ENCODE measurements around the gene STPG3.
A peak's percentile ranks its signal among the peaks of the same experiment; 100 is the strongest.
"Not testable (repeated sequence)": the region's sequence is repeated elsewhere in the genome, so short reads cannot be mapped to it uniquely, and the experiment has no call there.

STPG3 gene

DNA sequence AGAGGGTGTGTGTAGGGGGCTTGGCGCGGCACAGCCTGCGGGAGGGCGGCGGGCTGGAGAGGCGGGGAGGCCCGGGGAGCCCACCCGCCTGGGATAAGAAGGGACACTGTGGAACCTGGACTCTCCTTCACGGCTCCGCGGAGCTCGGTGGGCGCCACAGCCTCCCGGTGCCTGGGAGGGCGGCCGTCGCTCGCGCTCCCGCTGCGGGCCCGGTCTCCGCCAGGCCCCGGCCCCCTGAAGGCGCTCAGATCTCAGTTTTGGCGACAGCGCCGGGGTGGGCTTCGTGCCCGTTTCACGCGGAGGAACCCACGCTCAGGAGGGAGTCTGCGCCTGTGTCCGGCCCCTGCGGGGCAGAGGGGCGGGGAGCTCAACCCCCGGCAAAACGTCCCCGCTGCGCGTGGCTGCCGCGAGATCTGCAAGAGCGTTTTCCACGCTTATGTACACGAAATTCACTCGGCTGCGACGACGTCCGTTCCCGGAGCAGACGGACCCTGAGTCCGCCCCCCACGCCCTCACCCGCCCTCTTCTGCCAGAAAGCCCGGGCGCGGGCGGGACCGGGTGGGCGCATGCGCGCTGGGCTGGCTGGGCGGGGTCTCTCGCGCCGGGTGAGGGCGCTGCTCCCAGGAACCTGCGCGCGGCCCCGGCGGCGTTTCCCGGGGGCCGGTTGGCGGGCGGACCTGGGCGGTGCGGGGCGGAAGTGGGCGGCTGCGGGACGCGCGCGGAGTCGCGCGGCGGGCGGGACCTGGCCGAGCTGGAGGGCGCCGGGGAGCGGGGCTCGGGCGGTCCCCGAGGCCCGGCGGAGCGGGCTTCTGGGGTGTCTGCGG is 3.8 kb downstream of the STPG3 start, which contains the start of gene NELFB:
Gene NELFB, plus strand, starts transcription at position 704 of the 824 bp plus-strand sequence.
- H3K4me3 Mint-ChIP-seq: peak within 1 kb of the TSS; percentile 91
- DNase-seq (ENCODE audit: low spot score): peak; percentile 97
- H3K9me3 Mint-ChIP-seq: no peaks in the 10 kb centered on the region

DNA sequence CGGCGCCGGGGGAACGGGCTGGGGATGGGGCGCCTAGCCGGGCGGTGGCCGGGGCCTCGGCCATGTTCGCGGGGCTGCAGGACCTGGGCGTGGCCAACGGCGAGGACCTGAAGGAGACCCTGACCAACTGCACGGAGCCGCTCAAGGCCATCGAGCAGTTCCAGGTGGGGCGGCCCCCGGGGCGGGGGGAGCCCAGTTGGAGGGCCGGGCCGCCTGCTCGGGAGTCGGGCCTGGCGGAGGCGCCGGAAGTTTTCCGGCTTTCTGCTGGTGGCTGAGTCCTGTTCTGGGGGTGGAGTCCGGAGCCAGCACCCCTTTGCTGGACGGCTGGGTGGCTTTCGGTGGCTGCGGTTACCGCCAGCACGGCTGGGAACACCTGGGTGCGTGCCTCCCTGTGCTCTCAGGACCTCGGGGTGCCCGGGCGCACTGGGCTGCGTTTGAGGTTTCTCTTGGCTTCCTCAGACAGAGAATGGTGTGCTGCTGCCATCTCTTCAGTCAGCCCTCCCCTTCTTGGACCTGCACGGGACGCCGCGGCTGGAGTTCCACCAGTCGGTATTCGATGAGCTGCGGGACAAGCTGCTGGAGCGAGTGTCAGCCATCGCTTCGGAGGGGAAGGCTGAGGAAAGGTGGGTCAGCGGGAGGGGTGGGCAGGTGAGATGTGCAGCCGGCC is 4.5 kb downstream of the STPG3 start:
- Mint-ChIP-seq H3K4me3 (peak overlapping the region; percentile 91), H3K36me3 (ENCODE audit: low read depth) (peaks cover 13% of the 10 kb centered on the region), H3K9me3 (no peaks in the 10 kb centered on the region), H3K4me1 (ENCODE audit: low read depth) (peaks cover 4% of the 10 kb centered on the region), H3K27ac (peak overlapping the region; percentile 82), H3K27me3 (ENCODE audit: low read depth) (no peaks in the 10 kb centered on the region)
- no peak for DNase-seq (ENCODE audit: low spot score)

More for the DNA sequence above, 3.8 kb downstream of the STPG3 start, which contains the start of gene NELFB:
- Mint-ChIP-seq H3K36me3 (ENCODE audit: low read depth) (peaks cover 13% of the 10 kb centered on the region), H3K27ac (peak within 1 kb of the TSS; percentile 82), H3K27me3 (ENCODE audit: low read depth) (no peaks in the 10 kb centered on the region), H3K4me1 (ENCODE audit: low read depth) (peaks cover 4% of the 10 kb centered on the region)

DNA sequence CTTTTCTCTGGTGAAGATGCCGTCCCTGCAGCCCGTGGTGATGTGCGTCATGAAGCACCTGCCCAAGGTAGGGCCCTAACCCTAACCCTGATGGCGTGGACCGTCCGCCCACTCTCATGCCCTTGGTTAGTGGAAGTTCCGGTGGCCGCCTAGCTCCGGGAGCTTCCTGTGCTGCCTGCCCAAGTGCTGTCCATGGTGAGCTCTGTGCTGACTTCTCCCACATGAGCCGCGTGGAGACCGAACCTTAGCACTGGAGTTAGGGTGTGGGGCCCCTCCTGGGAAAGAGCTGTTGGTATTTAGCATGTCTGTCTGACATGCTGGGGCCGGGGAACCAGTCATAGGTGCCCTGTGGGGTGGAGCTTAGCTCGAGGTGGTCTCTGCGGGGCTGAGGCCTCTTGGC is 5.3 kb downstream of the STPG3 start:
- H3K4me3 Mint-ChIP-seq: peak overlapping the region; percentile 91
- no peak overlapping the region for H3K27ac Mint-ChIP-seq
- no peaks in the 10 kb centered on the region for H3K27me3 Mint-ChIP-seq (ENCODE audit: low read depth)
- H3K36me3 Mint-ChIP-seq (ENCODE audit: low read depth): peaks cover 13% of the 10 kb centered on the region
- H3K9me3 Mint-ChIP-seq: no peaks in the 10 kb centered on the region
- H3K4me1 Mint-ChIP-seq (ENCODE audit: low read depth): peaks cover 4% of the 10 kb centered on the region
- DNase-seq (ENCODE audit: low spot score): no peak

DNA sequence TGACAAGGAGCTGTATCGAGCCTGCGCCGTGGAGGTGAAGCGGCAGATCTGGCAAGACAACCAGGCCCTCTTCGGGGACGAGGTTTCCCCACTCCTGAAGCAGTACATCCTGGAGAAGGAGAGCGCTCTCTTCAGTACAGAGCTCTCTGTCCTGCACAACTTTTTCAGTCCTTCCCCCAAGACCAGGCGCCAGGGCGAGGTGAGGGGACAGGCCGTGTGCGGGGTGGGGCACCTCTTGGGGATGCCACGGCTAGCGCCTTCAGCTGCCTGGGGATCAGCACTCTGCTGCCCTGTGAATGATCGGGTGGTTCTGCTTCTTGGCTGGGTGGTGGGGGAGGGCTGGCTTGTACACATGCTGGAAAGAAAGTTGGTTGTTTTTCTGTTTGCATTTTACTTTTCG is 5.8 kb downstream of the STPG3 start:
- no peak overlapping the region for H3K27ac Mint-ChIP-seq
- no peaks in the 10 kb centered on the region for H3K27me3 Mint-ChIP-seq (ENCODE audit: low read depth)
- peaks cover 17% of the 10 kb centered on the region for H3K36me3 Mint-ChIP-seq (ENCODE audit: low read depth)
- H3K4me1 Mint-ChIP-seq (ENCODE audit: low read depth): peaks cover 4% of the 10 kb centered on the region
- peak overlapping the region; percentile 91 for H3K4me3 Mint-ChIP-seq
- H3K9me3 Mint-ChIP-seq: no peaks in the 10 kb centered on the region
- DNase-seq (ENCODE audit: low spot score): no peak

DNA sequence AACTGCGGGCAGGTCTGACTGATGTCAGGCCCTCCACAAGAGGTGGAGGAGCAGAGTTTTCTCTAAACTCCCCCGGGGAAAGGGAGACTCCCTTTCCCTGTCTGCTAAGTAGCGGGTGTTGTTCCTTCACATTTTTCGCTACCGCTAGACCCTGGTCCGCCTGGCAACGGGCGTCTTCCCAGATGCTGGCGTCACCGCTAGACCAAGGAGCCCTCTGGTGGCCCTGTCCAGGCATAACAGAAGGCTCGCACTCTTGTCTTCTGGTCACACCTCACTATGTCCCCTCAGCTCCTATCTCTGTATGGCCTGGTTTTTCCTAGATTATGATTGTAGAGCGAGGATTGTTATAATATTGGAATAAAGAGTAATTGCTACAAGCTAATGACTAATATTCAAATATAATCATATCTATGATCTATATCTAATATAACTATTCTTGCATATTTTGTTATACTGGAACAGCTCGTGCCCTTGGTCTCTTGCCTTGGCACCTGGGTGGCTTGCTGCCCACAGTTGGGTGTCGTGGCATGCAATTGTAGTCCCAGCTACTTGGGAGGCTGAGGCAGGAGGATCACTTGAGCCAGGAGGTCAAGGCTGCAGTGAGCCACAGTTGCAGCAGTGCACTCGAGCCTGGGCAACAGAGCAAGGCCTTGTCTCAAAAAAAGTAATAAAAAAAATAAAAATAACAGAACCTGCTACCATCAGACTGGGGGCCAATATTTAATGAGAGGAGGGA is 11.3 kb downstream of the STPG3 start:
- not testable (repeated sequence) for H3K4me3 Mint-ChIP-seq; H3K9me3 Mint-ChIP-seq; H3K27me3 Mint-ChIP-seq (ENCODE audit: low read depth); H3K27ac Mint-ChIP-seq; H3K4me1 Mint-ChIP-seq (ENCODE audit: low read depth); DNase-seq (ENCODE audit: low spot score)
- H3K36me3 Mint-ChIP-seq (ENCODE audit: low read depth): peaks cover 20% of the 10 kb centered on the region

DNA sequence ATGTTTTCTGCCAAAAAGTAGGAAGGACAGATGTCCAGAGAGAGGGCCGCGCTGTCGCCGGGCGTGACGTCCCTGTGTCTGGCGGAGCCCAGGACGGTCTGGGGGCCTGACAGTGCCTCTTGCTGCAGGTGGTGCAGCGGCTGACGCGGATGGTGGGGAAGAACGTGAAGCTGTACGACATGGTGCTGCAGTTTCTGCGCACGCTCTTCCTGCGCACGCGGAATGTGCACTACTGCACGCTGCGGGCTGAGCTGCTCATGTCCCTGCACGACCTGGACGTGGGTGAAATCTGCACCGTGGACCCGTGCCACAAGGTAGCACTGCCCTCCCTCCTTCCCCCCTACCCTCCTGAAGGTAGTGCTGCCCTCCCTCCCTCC is 11.8 kb downstream of the STPG3 start:
- H3K4me3 Mint-ChIP-seq: no peak overlapping the region
- H3K27me3 Mint-ChIP-seq (ENCODE audit: low read depth): no peaks in the 10 kb centered on the region
- DNase-seq (ENCODE audit: low spot score): no peak
- H3K27ac Mint-ChIP-seq: no peak overlapping the region
- peaks cover 20% of the 10 kb centered on the region for H3K36me3 Mint-ChIP-seq (ENCODE audit: low read depth)
- no peaks in the 10 kb centered on the region for H3K9me3 Mint-ChIP-seq
- H3K4me1 Mint-ChIP-seq (ENCODE audit: low read depth): no peaks in the 10 kb centered on the region

DNA sequence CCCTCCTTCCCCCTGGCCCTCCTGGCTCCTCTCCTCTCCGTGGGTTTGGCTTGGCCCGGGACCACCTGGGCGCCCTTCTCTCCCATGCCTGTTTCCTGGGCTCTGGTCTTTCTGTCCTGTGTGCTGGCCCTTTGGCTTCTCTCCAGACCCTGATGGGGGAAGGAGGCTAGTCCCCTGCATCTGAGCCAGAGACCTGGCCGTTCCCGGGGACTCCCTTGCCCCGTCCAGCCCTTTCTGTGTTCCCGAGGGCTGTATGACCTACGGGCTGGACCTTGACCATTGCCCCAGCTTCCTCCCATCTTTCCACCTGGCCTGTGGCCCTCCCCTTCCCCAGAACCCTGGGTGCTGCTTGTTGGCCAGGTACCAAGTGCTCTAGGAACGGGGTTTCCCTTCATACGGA is 12.4 kb downstream of the STPG3 start:
- Mint-ChIP-seq H3K4me3 (no peak overlapping the region), H3K36me3 (ENCODE audit: low read depth) (peaks cover 21% of the 10 kb centered on the region), H3K4me1 (ENCODE audit: low read depth) (peaks cover under 1% of the 10 kb centered on the region), H3K27ac (no peak overlapping the region), H3K27me3 (ENCODE audit: low read depth) (no peaks in the 10 kb centered on the region), H3K9me3 (no peaks in the 10 kb centered on the region)
- DNase-seq (ENCODE audit: low spot score): no peak

DNA sequence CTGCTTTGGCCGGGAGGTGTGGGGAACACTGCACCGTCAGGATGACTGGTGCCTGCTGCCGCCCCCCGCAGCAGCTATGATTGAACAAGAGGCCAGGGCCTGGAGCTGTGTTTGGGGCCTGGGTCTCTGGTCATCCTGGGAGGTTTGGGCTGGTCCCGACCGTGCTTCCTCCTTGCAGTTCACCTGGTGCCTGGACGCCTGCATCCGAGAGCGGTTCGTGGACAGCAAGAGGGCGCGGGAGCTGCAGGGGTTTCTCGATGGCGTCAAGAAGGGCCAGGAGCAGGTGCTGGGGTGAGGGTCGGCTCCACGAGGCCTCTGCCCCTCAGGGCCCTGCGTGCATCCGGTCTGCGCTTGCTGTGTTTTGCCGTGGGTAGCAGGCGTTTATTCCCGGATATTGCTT is 13.0 kb downstream of the STPG3 start:
- Mint-ChIP-seq H3K27ac (no peak overlapping the region), H3K4me3 (no peak overlapping the region), H3K27me3 (ENCODE audit: low read depth) (no peaks in the 10 kb centered on the region), H3K4me1 (ENCODE audit: low read depth) (peaks cover 2% of the 10 kb centered on the region), H3K36me3 (ENCODE audit: low read depth) (peaks cover 23% of the 10 kb centered on the region), H3K9me3 (no peaks in the 10 kb centered on the region)
- DNase-seq (ENCODE audit: low spot score): no peak

DNA sequence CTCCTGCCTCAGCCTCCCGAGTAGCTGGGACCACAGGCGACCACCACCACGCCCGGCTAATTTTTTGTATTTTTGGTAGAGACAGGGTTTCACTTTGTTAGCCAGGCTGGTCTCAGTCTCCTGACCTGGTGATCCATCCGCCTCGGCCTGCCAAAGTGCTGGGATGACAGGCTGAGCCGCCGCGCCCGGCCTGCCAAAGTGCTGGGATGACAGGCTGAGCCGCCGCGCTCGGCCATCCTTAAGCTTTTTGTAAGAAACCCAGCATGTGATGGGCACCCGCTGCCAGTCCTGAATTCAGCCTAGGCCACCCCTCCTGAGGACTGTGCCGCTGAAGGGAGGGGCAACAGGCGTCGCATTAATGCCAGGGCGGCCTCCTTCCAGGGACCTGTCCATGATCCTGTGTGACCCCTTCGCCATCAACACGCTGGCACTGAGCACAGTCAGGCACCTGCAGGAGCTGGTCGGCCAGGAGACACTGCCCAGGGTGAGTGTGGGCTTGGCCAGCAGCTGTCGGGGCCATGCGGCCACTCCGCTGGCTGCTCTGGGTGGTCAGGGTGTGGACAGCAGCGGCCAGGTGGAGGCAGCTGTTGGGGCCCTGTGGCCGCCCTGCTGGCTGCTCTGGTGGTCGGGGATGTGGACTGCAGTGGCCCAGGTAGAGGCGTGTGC is 14.5 kb downstream of the STPG3 start:
- Mint-ChIP-seq H3K27ac (no peak overlapping the region), H3K27me3 (ENCODE audit: low read depth) (no peaks in the 10 kb centered on the region), H3K9me3 (no peaks in the 10 kb centered on the region), H3K4me3 (no peak overlapping the region), H3K36me3 (ENCODE audit: low read depth) (peaks cover 27% of the 10 kb centered on the region), H3K4me1 (ENCODE audit: low read depth) (peaks cover 2% of the 10 kb centered on the region)
- DNase-seq (ENCODE audit: low spot score): no peak

DNA sequence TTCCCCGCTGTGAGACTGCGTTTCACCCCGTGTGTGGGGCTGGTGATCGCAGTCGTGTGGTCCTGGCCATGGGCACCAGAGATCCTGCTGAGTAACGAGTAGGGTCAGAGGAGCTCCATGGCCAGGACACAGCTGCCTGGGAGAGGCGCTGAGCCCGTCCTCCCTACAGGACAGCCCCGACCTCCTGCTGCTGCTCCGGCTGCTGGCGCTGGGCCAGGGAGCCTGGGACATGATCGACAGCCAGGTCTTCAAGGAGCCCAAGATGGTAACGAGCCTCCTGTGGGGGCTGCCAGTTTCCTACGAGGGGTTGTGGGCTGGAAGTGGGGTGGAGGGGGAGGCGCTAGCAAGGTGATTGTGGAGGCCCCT is 15.1 kb downstream of the STPG3 start:
- Mint-ChIP-seq H3K9me3 (no peaks in the 10 kb centered on the region), H3K4me3 (no peak overlapping the region), H3K36me3 (ENCODE audit: low read depth) (peaks cover 27% of the 10 kb centered on the region), H3K27me3 (ENCODE audit: low read depth) (no peaks in the 10 kb centered on the region), H3K4me1 (ENCODE audit: low read depth) (peaks cover 3% of the 10 kb centered on the region), H3K27ac (no peak overlapping the region)
- no peak for DNase-seq (ENCODE audit: low spot score)

DNA sequence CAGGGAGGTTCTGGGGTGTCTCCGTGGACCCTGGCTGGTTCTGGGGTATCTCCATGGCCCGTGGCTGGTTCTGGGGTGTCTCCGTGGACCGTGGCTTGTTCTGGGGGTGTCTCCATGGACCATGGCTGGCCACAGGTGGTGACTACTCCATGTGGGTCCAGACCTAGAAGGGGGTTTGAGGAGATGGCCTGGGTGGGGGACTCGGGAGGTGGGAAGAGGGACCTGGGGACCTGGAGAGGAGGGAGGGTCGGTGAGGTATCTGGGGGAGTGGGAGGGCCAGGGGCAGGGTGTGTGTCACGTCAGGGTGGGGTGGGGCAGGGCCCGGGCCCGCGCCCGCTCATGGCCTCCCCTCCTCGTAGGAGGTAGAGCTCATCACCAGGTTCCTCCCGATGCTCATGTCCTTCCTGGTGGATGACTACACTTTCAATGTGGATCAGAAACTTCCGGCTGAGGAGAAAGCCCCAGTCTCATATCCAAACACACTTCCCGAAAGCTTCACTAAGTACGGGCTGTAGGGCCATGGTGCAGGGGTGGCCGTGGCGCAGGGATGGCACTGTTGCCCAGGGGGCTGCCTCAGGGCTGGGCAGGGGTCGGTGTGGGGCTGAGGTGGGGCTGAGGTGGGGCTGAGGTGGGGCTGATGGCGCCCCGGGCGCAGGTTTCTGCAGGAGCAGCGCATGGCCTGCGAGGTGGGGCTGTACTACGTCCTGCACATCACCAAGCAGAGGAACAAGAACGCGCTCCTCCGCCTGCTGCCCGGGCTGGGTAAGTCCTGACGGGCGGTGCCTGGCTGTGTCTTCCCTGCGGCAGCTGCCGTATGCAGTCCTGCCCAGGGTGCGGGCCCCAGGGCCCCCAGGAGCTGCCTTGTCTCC is 15.7 kb downstream of the STPG3 start:
- peaks cover 6% of the 10 kb centered on the region for H3K4me1 Mint-ChIP-seq (ENCODE audit: low read depth)
- no peak for DNase-seq (ENCODE audit: low spot score)
- no peak overlapping the region for H3K27ac Mint-ChIP-seq
- peaks cover 23% of the 10 kb centered on the region for H3K36me3 Mint-ChIP-seq (ENCODE audit: low read depth)
- no peaks in the 10 kb centered on the region for H3K9me3 Mint-ChIP-seq
- H3K4me3 Mint-ChIP-seq: no peak overlapping the region
- no peaks in the 10 kb centered on the region for H3K27me3 Mint-ChIP-seq (ENCODE audit: low read depth)

DNA sequence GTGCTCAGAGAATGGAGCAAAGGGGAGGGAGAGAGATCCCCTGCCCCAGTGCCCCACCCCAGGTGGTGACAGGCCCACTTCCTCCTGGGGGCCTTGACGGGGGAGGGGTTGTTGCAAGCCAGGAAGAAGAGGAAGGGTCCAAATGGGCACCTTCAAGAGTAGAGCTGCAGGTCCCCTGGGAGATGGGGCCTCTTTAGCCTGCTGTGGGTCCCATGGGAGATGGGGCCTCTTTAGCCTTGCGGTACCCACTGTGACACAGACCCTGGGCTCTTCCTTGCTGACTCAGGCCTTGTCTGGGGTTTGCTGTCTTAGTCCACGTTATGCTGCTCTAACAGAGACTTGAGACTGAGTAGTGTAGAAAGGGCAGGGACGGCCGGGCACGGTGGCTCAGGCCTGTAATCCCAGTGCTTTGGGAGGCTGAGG is 16.9 kb downstream of the STPG3 start:
- Mint-ChIP-seq H3K9me3 (no peaks in the 10 kb centered on the region), H3K4me1 (ENCODE audit: low read depth) (peaks cover 6% of the 10 kb centered on the region), H3K27ac (no peak overlapping the region), H3K36me3 (ENCODE audit: low read depth) (peaks cover 22% of the 10 kb centered on the region), H3K4me3 (no peak overlapping the region), H3K27me3 (ENCODE audit: low read depth) (no peaks in the 10 kb centered on the region)
- no peak for DNase-seq (ENCODE audit: low spot score)

Data from T-helper 2 cell treated with Interferon-gamma antibody and Interleukin-4, amounts not matched to agents 5 μg/mL and 100 μg/mL, for 36 hours (primary cell).